HG02943 (cell line): ENCODE measurements around the gene SLU7.

Experiments used
- ATAC-seq: cut with Tn5 transposase; IDR thresholded peaks from one replicate; pipeline ENCODE4 v1.9.1; 2021; ENCODE audit warnings: mild to moderate bottlenecking, low read depth, moderate library complexity; ENCODE audit not compliant: unreplicated experiment

The SLU7 gene

GRCh38 chr5:160421625-160422258, 2.9 kb upstream of the SLU7 start, which contains the start of gene PTTG1:
PTTG1 (plus strand) TSS chr5:160421855; CDS start chr5:160422313, 458 bp downstream.
- peak; percentile 71 for ATAC-seq

GRCh38 chr5:160420331-160420610, 1.4 kb upstream of the SLU7 start:
- no peak for ATAC-seq

- no peak for ATAC-seq
Observed at GRCh38 chr5:160419458-160420330, 813 bp upstream of the SLU7 start.

GRCh38 chr5:160399402-160400353, 19.2 kb downstream of the SLU7 start, which contains the start of gene FAM200C:
FAM200C (minus strand) TSS chr5:160400054; CDS start chr5:160395490, 4,564 bp downstream.
- ATAC-seq, result peak; percentile 81

- no peak for ATAC-seq
Observed at GRCh38 chr5:160398806-160399205, 20.1 kb downstream of the SLU7 start.

- no peak for ATAC-seq
Observed at GRCh38 chr5:160397492-160397891, 21.4 kb downstream of the SLU7 start.

GRCh38 chr5:160395111-160395510, 23.8 kb downstream of the SLU7 start:
- no peak for ATAC-seq

- no peak for ATAC-seq
Observed at GRCh38 chr5:160390787-160391696, 27.8 kb downstream of the SLU7 start.

- ATAC-seq, result no peak
Observed at GRCh38 chr5:160387445-160387844, 31.4 kb downstream of the SLU7 start.

GRCh38 chr5:160385496-160385895, 33.4 kb downstream of the SLU7 start:
- no peak for ATAC-seq

- no peak for ATAC-seq
Observed at GRCh38 chr5:160384681-160385080, 34.2 kb downstream of the SLU7 start.

GRCh38 chr5:160382346-160382745, 36.5 kb downstream of the SLU7 start:
- no peak for ATAC-seq

- no peak for ATAC-seq
Observed at GRCh38 chr5:160380041-160380440, 38.8 kb downstream of the SLU7 start.

- no peak for ATAC-seq
Observed at GRCh38 chr5:160379511-160379910, 39.4 kb downstream of the SLU7 start.

GRCh38 chr5:160378330-160378729, 40.6 kb downstream of the SLU7 start:
- ATAC-seq, result no peak

- no peak for ATAC-seq
Observed at GRCh38 chr5:160377651-160378050, 41.2 kb downstream of the SLU7 start.

- no peak for ATAC-seq
Observed at GRCh38 chr5:160376416-160376815, 42.5 kb downstream of the SLU7 start.

- ATAC-seq, result no peak
Observed at GRCh38 chr5:160375701-160376100, 43.2 kb downstream of the SLU7 start.

GRCh38 chr5:160375166-160375565, 43.7 kb downstream of the SLU7 start:
- ATAC-seq, result no peak

GRCh38 chr5:160371294-160371693, 47.6 kb downstream of the SLU7 start:
- no peak for ATAC-seq
